ENCODE data around the gene C3. TPM values are rescaled to one million over a fixed set of nuclear protein-coding genes. Genes with fewer than 3 reads are reported as not detected.

The C3 gene
- total RNA-seq, 4 donors from 2014 or later: 1,035 to 6,271 (median 2,305) TPM

DNA sequence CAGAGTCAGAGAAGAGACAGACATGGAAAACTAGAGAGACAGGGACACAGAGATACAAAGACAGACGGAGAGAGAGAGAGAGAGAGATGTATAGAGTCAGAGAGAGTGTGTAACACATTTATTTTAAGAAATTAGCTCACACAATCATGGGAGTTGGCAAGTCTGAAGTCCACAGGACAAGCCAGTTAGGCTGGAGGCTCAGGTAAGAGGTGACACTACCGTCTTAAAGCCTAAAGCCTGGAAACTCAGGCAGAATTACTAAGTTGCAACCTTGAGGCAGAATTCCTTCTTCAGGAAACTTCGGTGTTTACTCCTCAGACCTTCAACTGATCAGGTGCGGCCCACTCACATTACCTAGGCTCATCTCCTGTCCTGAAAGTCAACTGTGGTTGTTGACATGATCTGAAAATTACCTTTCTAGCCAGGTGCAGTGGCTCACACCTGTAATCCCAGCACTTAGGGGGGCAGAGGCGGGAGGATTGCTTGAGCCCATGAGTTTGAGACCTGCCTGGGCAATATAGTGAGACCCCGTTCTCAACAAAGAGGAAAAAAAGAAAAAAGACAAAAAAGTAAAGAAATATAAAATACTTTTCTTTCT is 47.7 kb downstream of the C3 start:
- TF ChIP-seq CTCF (IDR thresholded peaks at IDR 0.05): no peak
- ATAC-seq (ENCODE audit: low FRiP score) (no peak), DNase-seq (ENCODE audit: low spot score) (no peak)

DNA sequence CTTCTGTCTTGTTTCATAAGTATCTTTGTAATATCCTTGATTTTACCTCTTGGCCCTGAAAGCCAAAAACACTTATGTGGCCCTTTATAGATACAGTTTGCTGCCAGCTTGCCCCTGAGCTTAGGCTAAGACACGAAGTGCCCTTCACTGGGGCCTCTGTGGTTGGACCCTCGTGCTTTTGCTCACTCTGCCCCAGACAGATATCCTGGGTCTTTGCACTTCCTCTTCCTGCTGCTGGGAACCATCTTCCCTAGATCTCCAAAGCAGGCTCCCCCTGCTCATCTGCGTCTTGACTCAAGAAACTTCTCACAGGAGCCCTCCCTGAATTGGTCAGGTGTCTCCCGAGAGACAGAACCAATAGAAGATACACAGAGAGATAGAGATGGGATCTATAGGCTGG is 48.5 kb downstream of the C3 start:
- DNase-seq (ENCODE audit: low spot score): no peak
- no peak for ATAC-seq (ENCODE audit: low FRiP score)
- TF ChIP-seq CTCF (IDR thresholded peaks at IDR 0.05): no peak

DNA sequence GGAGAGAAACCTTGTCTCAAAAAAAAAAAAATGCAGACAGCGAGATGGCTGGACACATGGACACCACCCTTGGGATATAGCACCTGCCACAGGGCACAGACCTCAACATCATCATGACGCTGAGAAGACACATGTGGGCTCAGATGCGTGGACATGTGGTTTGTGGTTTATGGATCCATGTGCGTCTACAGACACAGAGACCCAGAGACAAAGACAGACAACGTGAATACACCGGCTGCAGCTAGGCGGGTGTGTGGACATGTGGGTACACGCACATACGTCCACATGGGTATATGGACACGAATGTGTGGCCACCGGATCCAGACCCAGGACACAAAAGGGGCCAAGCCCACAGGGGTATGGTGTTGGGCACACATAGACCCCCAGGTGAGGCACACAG is 51.8 kb downstream of the C3 start:
- DNase-seq (ENCODE audit: low spot score): no peak
- TF ChIP-seq CTCF (IDR thresholded peaks at IDR 0.05): no peak
- ATAC-seq (ENCODE audit: low FRiP score): no peak

GRCh38 chr19:6667114-6667627 is 53.3 kb downstream of the C3 start:
- no peak for DNase-seq (ENCODE audit: low spot score)
- ATAC-seq (ENCODE audit: low FRiP score): peak; percentile 2
- no peak for TF ChIP-seq CTCF (IDR thresholded peaks at IDR 0.05)

DNA sequence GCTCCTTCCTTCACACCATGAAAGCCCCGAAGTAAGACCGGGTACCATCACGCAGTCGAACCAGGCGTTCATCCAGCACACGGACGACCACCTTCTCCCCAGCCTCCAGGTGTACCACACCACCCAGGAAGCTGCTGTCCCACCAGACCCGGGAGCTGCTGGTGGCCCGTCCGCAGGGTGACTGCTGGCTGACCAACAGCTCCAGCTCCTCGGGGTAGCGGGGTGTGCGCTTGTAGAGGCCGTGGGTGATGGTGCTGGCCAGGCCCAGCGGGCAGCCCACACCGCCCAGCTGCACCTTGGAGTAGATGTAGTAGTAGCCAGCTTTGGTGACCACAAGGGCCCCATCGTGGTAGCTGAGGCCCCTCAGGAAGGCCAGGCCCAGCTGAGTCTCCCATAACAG is 55.5 kb downstream of the C3 start:
- DNase-seq (ENCODE audit: low spot score): no peak
- no peak for TF ChIP-seq CTCF (IDR thresholded peaks at IDR 0.05)
- no peak for ATAC-seq (ENCODE audit: low FRiP score)

GRCh38 chr19:6663236-6664201 is 56.9 kb downstream of the C3 start:
- ATAC-seq (ENCODE audit: low FRiP score): no peak
- TF ChIP-seq CTCF (IDR thresholded peaks at IDR 0.05): no peak
- no peak for DNase-seq (ENCODE audit: low spot score)
